Thyroid gland (tissue), 4 donors: Measurements from ENCODE around the gene KIF3A.

Experiments
- CTCF ChIP-seq, 6 experiments: fragments of 200-600 bp in 3 of 6; fragments of 450-650 bp in 3 of 6; sonication (generic) in 3 of 6; IDR thresholded peaks; one replicate each; pipeline ENCODE4 v1.5.1; 2016 to 2019; ENCODE audit warnings: antibody characterized with exemption in 6 of 6, mild to moderate bottlenecking in 2 of 6, inconsistent platforms in 1 of 6, moderate library complexity in 1 of 6
- POLR2A ChIP-seq, 2 donors: fragments of 450-650 bp; IDR thresholded peaks; one replicate each; pipeline ENCODE4 v1.6.1; 2017; ENCODE audit warnings: antibody characterized with exemption in 2 of 2, mild to moderate bottlenecking in 2 of 2, moderate library complexity in 1 of 2

GRCh38 chr5:132689513-132689912, 47.8 kb downstream of the KIF3A start:
- no peak for TF ChIP-seq CTCF (IDR thresholded peaks at IDR 0.05)
- TF ChIP-seq POLR2A (IDR thresholded peaks at IDR 0.05): no peak
